GM11168 (cell line): ENCODE measurements around the gene BDH1.

Experiments used
- in situ Hi-C: fragments of 300-500 bp; cut with MboI; formaldehyde crosslinking; loops from one replicate; pipeline ENCODE4 v1.12.0; 2022; ENCODE audit warnings: low sequenced_read_pairs; ENCODE audit not compliant: unreplicated experiment

BDH1 gene

GRCh38 chr3:197552198-197552597 lies 3.6 kb downstream of the BDH1 start:
- in situ Hi-C loops: no loop called here

- in situ Hi-C loops: no loop called here
Measured at GRCh38 chr3:197550489-197550888, 5.3 kb downstream of the BDH1 start.

GRCh38 chr3:197549261-197549885 lies 6.4 kb downstream of the BDH1 start:
- in situ Hi-C loops: no loop called here

- in situ Hi-C loops: no loop called here
Measured at GRCh38 chr3:197547306-197548011, 8.3 kb downstream of the BDH1 start.

GRCh38 chr3:197546307-197547085 lies 9.3 kb downstream of the BDH1 start:
- in situ Hi-C loops: no loop called here

GRCh38 chr3:197545571-197545970 lies 10.2 kb downstream of the BDH1 start:
- in situ Hi-C loops: no loop called here

GRCh38 chr3:197545101-197545500 lies 10.7 kb downstream of the BDH1 start:
- in situ Hi-C loops: no loop called here

- in situ Hi-C loops: no loop called here
Measured at GRCh38 chr3:197542741-197543454, 12.9 kb downstream of the BDH1 start.

- in situ Hi-C loops: no loop called here
Measured at GRCh38 chr3:197541756-197542539, 13.8 kb downstream of the BDH1 start.

GRCh38 chr3:197540961-197541377 lies 14.8 kb downstream of the BDH1 start:
- in situ Hi-C loops: no loop called here

GRCh38 chr3:197539651-197540051 lies 16.1 kb downstream of the BDH1 start:
- in situ Hi-C loops: no loop called here

GRCh38 chr3:197533927-197534725 lies 21.6 kb downstream of the BDH1 start:
- in situ Hi-C loops: no loop called here

- in situ Hi-C loops: no loop called here
Measured at GRCh38 chr3:197533396-197533795, 22.4 kb downstream of the BDH1 start.

- in situ Hi-C loops: no loop called here
Measured at GRCh38 chr3:197532388-197532787, 23.4 kb downstream of the BDH1 start.

GRCh38 chr3:197528190-197528589 lies 27.6 kb downstream of the BDH1 start:
- in situ Hi-C loops: no loop called here

- in situ Hi-C loops: no loop called here
Measured at GRCh38 chr3:197527569-197527968, 28.2 kb downstream of the BDH1 start.

GRCh38 chr3:197525706-197526105 lies 30.1 kb downstream of the BDH1 start:
- in situ Hi-C loops: no loop called here

- in situ Hi-C loops: loop anchor here (25.0 kb wide), 1 partner anchor 537 kb away; no protein-coding TSS in a partner anchor
Measured at GRCh38 chr3:197524128-197524527, 31.6 kb downstream of the BDH1 start.

- in situ Hi-C loops: loop anchor here (25.0 kb wide), 1 partner anchor 536 kb away; no protein-coding TSS in a partner anchor
Measured at GRCh38 chr3:197523526-197523925, 32.2 kb downstream of the BDH1 start.
